Superior temporal gyrus (tissue), 1 donor: ENCODE results near the gene SHANK2.
A peak's percentile ranks its signal among the peaks of the same experiment; 100 is the strongest.

ENCODE experiments used
- DNase-seq: peaks from one replicate; pipeline ENCODE4 v3.0.0-alpha.2; 2016; ENCODE audit errors: extremely low spot score

SHANK2 gene

GRCh38 chr11:71269603-71270511 lies 17.5 kb upstream of the SHANK2 start:
- no peak for DNase-seq

- no peak for DNase-seq
Observed at GRCh38 chr11:71268706-71269321, 16.4 kb upstream of the SHANK2 start.

DNA sequence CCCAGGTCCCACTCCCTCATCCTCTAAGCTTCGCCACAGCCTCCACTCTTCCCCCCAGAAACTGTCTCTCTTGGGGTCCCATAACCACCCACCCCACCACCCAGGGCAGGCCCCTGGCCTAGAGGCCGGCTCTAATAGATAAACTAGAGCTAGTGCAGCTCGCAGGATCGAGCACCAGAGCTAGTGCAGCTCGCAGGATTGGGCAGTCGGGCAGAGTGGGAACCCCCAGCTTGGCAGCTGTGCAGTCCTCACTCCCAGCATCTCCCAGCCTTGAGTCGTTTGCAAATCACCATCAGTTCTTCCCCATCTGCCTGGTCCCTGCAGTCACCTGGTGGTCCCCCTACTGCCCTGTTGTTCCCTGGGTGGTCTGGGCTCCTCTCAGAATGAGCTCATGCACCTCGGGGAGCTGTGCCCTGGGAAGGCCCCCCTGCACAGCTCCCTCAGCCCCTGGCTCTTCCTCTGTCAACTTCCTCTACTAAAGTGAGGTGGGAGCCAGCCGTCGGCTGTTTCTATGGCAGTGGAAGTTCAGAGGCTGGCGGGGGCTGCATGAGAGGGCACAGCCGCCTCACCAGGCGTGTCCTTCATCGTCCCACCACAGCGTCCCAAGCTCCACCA lies 15.5 kb upstream of the SHANK2 start:
- no peak for DNase-seq

GRCh38 chr11:71266114-71266833 lies 13.9 kb upstream of the SHANK2 start:
- DNase-seq, result no peak

GRCh38 chr11:71265559-71266092 lies 13.2 kb upstream of the SHANK2 start:
- DNase-seq, result no peak

DNA sequence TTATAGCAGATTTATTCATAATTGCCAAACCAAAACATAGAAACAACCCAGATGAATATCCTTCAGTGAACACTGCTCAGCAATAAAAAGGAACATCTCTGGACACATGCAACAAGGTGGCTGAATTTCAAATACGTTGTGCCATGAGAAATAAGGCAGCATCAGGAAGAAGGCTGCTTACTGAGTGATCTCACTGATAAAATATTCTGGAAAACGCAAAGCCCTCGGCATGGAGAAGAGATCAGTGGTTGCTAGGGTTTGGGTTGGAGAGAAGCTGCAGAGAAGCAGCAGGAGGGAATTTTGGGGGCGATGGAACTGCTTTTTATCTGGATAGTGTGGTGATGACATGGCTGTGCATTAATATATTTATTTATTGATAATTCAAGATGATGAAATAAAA lies 11.0 kb upstream of the SHANK2 start:
- no peak for DNase-seq

GRCh38 chr11:71255800-71256479 lies 3.6 kb upstream of the SHANK2 start:
- no peak for DNase-seq

DNA sequence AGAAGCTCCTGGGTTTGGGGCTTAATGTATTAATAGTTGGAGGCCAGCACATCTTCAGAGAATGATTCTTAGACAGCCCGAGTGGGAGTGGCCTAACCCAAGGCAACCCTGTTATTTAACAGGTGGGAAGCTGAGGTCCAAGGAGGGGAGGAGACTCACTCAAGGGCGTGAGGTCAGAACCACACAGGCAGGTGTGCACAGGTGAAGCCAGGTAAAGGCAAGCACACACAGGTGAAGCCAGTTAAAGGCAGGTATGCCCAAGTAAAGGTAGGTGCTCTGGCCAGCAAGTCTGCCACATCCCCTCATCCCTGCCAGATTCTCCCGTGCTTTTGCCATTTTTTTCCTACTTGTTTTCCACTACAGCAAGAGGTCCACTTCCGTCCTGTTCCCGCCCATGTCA lies 2.9 kb upstream of the SHANK2 start:
- no peak for DNase-seq

DNA sequence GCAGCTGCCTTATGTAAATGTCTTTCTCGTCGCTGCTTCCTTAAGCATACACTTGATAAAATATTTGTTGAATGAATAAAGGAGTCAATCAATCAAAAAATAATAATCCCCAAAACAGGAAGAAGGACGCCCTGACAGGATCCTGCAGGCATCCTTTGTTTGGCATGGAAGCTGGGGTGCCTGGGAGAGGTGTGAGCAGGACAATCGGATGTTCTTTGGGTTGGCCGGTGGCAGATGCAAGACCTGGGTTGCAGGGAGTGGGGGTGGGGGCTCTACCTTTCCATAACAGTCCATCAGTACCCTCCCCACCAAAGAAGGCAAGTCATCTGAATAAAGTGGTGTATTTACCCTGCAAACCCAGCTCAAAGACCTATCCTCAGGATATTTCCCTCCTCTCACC lies 1.4 kb upstream of the SHANK2 start:
- no peak for DNase-seq

GRCh38 chr11:71252770-71253730 lies 673 bp upstream of the SHANK2 start:
- DNase-seq, result no peak

DNA sequence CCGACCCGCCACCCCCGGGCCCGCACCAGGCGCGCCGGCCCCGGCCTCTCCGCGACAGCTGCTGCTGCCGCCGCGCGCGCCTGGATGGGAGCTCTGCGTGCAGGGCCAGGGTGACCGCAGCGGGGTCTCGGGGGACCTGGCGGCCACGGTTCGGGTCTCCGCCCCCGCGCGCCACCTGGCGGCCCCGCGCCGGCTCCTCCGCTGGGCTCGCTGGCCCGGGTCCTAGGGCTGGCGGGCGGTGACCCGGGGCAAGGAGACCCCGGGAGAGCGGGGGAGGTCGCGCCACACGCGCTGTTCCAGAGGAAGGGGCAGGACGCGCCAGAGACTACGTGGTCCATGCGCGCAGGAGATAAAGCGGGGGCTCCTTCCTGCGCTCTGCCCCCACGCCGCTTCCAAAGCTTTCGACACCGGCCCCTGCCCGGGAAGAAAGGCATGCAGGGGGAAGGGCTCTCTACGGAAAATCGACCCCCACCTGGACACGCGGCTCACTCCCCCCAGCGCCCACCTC lies 562 bp downstream of the SHANK2 start:
- DNase-seq, result no peak

DNA sequence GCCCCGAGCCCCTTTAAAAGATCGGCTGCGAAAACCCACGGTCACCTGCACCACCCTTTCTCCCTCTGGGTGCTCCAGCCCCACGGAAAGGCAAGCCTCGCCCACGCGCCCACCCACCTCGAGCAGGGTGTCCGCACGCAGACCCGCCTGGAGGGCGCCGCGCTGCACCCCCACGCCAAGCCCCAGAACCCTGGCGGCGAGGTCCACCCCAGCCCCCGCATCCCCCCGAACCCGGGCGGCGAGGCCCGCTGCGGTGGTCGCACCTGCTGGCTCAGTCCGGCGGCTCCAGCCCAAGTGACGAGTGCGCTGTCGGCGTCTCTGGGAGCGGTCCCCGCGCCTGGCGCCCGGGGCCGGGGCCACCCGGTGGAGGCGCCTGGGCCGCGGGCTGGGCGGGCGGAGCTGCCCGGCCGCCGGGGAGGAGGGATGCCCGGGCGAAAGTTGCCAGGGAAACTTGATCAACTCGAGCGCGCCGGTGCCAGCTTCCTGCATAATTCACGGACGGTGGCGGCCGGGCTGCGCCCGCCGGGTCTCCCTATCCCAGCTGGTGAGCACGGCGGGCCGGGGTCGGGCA lies 1.1 kb downstream of the SHANK2 start:
- no peak for DNase-seq

GRCh38 chr11:71250523-71251150 lies 1.7 kb downstream of the SHANK2 start:
- no peak for DNase-seq

- DNase-seq, result no peak
Observed at GRCh38 chr11:71249301-71249700, 3.1 kb downstream of the SHANK2 start.

GRCh38 chr11:71248656-71249055 lies 3.7 kb downstream of the SHANK2 start:
- no peak for DNase-seq

- DNase-seq, result no peak
Observed at GRCh38 chr11:71248251-71248570, 4.2 kb downstream of the SHANK2 start.

- peak; percentile 14 for DNase-seq
Observed at GRCh38 chr11:71247551-71248250, 4.7 kb downstream of the SHANK2 start.

DNA sequence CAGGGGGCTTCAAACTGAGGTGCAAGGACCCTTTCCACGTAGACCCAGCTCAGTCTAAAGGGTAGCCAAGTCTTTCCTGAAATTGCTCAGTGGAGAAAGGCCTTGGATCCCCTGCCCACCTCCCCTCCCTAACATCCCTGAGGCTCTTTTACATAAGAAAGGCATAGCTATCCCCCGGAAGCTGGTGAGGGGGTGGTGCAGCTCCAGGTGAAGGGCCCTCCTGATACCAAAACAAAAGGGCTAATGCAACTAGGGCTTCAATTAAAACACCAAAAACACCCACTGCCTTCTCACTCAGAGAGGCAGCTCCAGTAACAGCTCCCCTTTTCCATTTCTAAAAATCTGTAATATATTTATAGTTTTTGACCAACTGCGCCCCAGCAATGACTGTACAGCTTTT lies 5.8 kb downstream of the SHANK2 start:
- no peak for DNase-seq
